Activated gamma-delta T cell (primary cell): ENCODE data around the gene FOLR2.
"Not testable (repeated sequence)": the region's sequence is repeated elsewhere in the genome, so short reads cannot be mapped to it uniquely, and the experiment has no call there.

Source experiments
- DNase-seq: peaks from one replicate; lab custom pipeline; 2025; lab: John Stamatoyannopoulos, UW

The FOLR2 gene

GRCh38 chr11:72206794-72207193 is 9.8 kb upstream of the FOLR2 start:
- not testable (repeated sequence) for DNase-seq

- DNase-seq: no peak
Observed at GRCh38 chr11:72208281-72208680, 8.3 kb upstream of the FOLR2 start.

- DNase-seq: no peak
Observed at GRCh38 chr11:72209101-72209500, 7.5 kb upstream of the FOLR2 start.

- no peak for DNase-seq
Observed at GRCh38 chr11:72217841-72218240, 1.2 kb downstream of the FOLR2 start.

- no peak for DNase-seq
Observed at GRCh38 chr11:72218251-72218745, 1.7 kb downstream of the FOLR2 start.

GRCh38 chr11:72220696-72221363 is 4.2 kb downstream of the FOLR2 start:
- DNase-seq: no peak

- no peak for DNase-seq
Observed at GRCh38 chr11:72221386-72222075, 4.9 kb downstream of the FOLR2 start.

- no peak for DNase-seq
Observed at GRCh38 chr11:72222106-72222891, 5.7 kb downstream of the FOLR2 start.

- peak; percentile 86 for DNase-seq
Observed at GRCh38 chr11:72222907-72223614, 6.5 kb downstream of the FOLR2 start.

GRCh38 chr11:72223615-72224563 is 7.3 kb downstream of the FOLR2 start:
- DNase-seq: peak; percentile 48

- DNase-seq: no peak
Observed at GRCh38 chr11:72224564-72225410, 8.2 kb downstream of the FOLR2 start, which contains the start of gene INPPL1. INPPL1 (plus strand) TSS chr11:72224767; CDS start chr11:72224985, 218 bp downstream.

GRCh38 chr11:72225411-72225951 is 8.9 kb downstream of the FOLR2 start:
- DNase-seq: no peak

GRCh38 chr11:72226701-72227100 is 10.1 kb downstream of the FOLR2 start:
- no peak for DNase-seq

GRCh38 chr11:72227316-72228228 is 11.0 kb downstream of the FOLR2 start:
- no peak for DNase-seq

GRCh38 chr11:72228229-72228843 is 11.7 kb downstream of the FOLR2 start:
- DNase-seq: no peak

GRCh38 chr11:72228844-72229231 is 12.2 kb downstream of the FOLR2 start:
- DNase-seq: no peak

- no peak for DNase-seq
Observed at GRCh38 chr11:72229336-72229924, 12.8 kb downstream of the FOLR2 start.
